Caco-2 (cell line): Measurements from ENCODE around the gene TMEM229B. TPM values are rescaled to one million over a fixed set of nuclear protein-coding genes. Genes with fewer than 3 reads are reported as not detected.

Experiments
- BruUV-seq: library from RNA; stranded (reverse); fragments of 400-500 nt; replicated peaks from 2 replicates; lab custom pipeline; 2021; lab: Mats Ljungman, UMichigan
- CTCF ChIA-PET: fragments of 300-600 bp; sonication (Branson Sonifier 250); formaldehyde crosslinking; loops from one replicate; lab custom pipeline; 2022; ENCODE audit warnings: antibody characterized with exemption; lab: Charles Lee
- POLR2A ChIA-PET: fragments of 300-600 bp; sonication (Branson Sonifier 250); formaldehyde crosslinking; loops from one replicate; lab custom pipeline; 2022; ENCODE audit warnings: antibody characterized with exemption; lab: Charles Lee
- DNase-seq, 2 experiments: peaks; one replicate each; pipeline versions ENCODE4 v3.0.0 to v3.0.0-alpha.2; 2020 to 2022
- H3K27me3 ChIP-seq: replicated peaks from 2 replicates; pipeline ENCODE4 v1.6.0; 2011; ENCODE audit warnings: low read length; ENCODE audit not compliant: control insufficient read depth, insufficient read depth
- H3K36me3 ChIP-seq: 2 replicates; pipeline ENCODE4 v1.5.1; 2011; ENCODE audit warnings: low read length; ENCODE audit not compliant: control insufficient read depth, insufficient read depth
- H3K4me1 ChIP-seq: fragments of 250-450 bp; sonication (Bioruptor Pico); 2 replicates; pipeline ENCODE4 v1.5.1; 2020; ENCODE audit warnings: mild to moderate bottlenecking
- H3K4me3 ChIP-seq: 2 replicates; pipeline ENCODE4 v1.5.1; 2011; ENCODE audit warnings: low read depth, mild to moderate bottlenecking, control low read depth, low read length
- H3K9me3 ChIP-seq: fragments of 250-450 bp; sonication (Bioruptor Pico); 2 replicates; pipeline ENCODE4 v1.5.1; 2020; ENCODE audit warnings: mild to moderate bottlenecking, moderate library complexity
- H3K27ac Mint-ChIP-seq: one replicate; pipeline ENCODE4 v1.8.0; 2022; ENCODE audit warnings: mixed read lengths; ENCODE audit not compliant: unreplicated experiment
- H3K27me3 Mint-ChIP-seq: one replicate; pipeline ENCODE4 v1.8.0; 2022; ENCODE audit warnings: mixed read lengths; ENCODE audit not compliant: insufficient read depth, unreplicated experiment
- H3K36me3 Mint-ChIP-seq: one replicate; pipeline ENCODE4 v1.8.0; 2022; ENCODE audit warnings: mild to moderate bottlenecking, mixed read lengths; ENCODE audit not compliant: insufficient read depth, unreplicated experiment
- H3K4me1 Mint-ChIP-seq: one replicate; pipeline ENCODE4 v1.8.0; 2022; ENCODE audit warnings: low read depth, mixed read lengths; ENCODE audit not compliant: unreplicated experiment
- H3K4me3 Mint-ChIP-seq: one replicate; pipeline ENCODE4 v1.8.0; 2022; ENCODE audit warnings: mild to moderate bottlenecking, moderate library complexity, mixed read lengths; ENCODE audit not compliant: unreplicated experiment
- H3K9me3 Mint-ChIP-seq: one replicate; pipeline ENCODE4 v1.8.0; 2022; ENCODE audit warnings: mixed read lengths; ENCODE audit not compliant: unreplicated experiment
- intact Hi-C: fragments of 100-400 bp; cut with micrococcal nuclease; formaldehyde crosslinking; loops from one replicate; pipeline ENCODE4 v1.10.0; 2022; ENCODE audit not compliant: unreplicated experiment
- total RNA-seq: library from RNA; stranded (reverse); gene quantifications from 2 replicates; pipeline ENCODE4 v1.2.3, GENCODE V29; 2022
- TF ChIP-seq, protein P1 (sequence below), 2 experiments: fragments of 200-600 bp in 1 of 2; IDR thresholded peaks; 1 replicate in 1 of 2; 2 replicates in 1 of 2; pipeline versions ENCODE4 v1.5.1 to v1.8.0; 2011 to 2022; ENCODE audit warnings: antibody characterized with exemption in 1 of 2, control low read depth in 1 of 2, inconsistent platforms in 1 of 2, low read depth in 1 of 2, low read length in 1 of 2, mild to moderate bottlenecking in 1 of 2, moderate library complexity in 1 of 2; ENCODE audit not compliant: insufficient read depth in 1 of 2, severe bottlenecking in 1 of 2, unreplicated experiment in 1 of 2

TMEM229B gene
- total RNA-seq, 1 experiment from 2014 or later = not detected

DNA sequence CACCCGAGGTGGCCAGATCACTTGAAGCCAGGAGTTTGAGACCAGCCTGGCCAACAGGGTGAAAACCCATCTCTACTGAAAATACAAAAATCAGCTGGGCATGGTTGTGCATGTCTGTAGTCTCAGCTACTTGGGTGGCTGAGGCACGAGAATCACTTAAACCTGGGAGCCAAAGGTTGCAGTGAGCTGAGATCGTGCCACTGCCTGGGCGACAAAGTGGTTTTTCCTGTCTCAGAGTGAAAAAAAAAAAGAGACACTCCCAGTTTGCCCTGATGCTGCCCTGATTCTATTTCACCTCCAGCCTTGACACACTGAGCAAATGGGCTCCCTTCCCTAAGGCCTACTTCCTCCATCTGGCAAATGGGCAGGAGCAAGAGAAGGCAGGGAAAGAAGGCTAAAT lies 48.0 kb downstream of the TMEM229B start:
- TF ChIP-seq, protein P1, sequence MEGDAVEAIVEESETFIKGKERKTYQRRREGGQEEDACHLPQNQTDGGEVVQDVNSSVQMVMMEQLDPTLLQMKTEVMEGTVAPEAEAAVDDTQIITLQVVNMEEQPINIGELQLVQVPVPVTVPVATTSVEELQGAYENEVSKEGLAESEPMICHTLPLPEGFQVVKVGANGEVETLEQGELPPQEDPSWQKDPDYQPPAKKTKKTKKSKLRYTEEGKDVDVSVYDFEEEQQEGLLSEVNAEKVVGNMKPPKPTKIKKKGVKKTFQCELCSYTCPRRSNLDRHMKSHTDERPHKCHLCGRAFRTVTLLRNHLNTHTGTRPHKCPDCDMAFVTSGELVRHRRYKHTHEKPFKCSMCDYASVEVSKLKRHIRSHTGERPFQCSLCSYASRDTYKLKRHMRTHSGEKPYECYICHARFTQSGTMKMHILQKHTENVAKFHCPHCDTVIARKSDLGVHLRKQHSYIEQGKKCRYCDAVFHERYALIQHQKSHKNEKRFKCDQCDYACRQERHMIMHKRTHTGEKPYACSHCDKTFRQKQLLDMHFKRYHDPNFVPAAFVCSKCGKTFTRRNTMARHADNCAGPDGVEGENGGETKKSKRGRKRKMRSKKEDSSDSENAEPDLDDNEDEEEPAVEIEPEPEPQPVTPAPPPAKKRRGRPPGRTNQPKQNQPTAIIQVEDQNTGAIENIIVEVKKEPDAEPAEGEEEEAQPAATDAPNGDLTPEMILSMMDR (IDR thresholded peaks at IDR 0.05; ENCODE audit: insufficient read depth in 1 of 2, low read depth in 1 of 2, low read length in 1 of 2, severe bottlenecking in 1 of 2, unreplicated experiment in 1 of 2) = no peak
- ChIA-PET CTCF (interaction anchor here (0.6 to 1.1 kb wide), 2 partner anchors 11 to 13 kb away, joined by 3 read pairs; no protein-coding TSS in a partner anchor), POLR2A (interaction anchor here (0.7 kb wide), 1 partner anchor 36 kb away, joined by 3 read pairs; no protein-coding TSS in a partner anchor)
- H3K9me3 Mint-ChIP-seq = no peaks in the 10 kb centered on the region
- BruUV-seq = no TSS peak
- peaks cover 33% of the 10 kb centered on the region for H3K4me1 Mint-ChIP-seq
- Histone ChIP-seq H3K27me3 (no peaks in the 10 kb centered on the region), H3K4me3 (no peak overlapping the region), H3K4me1 (peaks cover 44% of the 10 kb centered on the region), H3K9me3 (no peaks in the 10 kb centered on the region), H3K36me3 (no peaks in the 10 kb centered on the region)
- H3K36me3 Mint-ChIP-seq = no peaks in the 10 kb centered on the region
- H3K27me3 Mint-ChIP-seq = no peaks in the 10 kb centered on the region
- DNase-seq = no peak
- intact Hi-C loops = no loop called here
- H3K27ac Mint-ChIP-seq = no peak overlapping the region
- H3K4me3 Mint-ChIP-seq = no peak overlapping the region

DNA sequence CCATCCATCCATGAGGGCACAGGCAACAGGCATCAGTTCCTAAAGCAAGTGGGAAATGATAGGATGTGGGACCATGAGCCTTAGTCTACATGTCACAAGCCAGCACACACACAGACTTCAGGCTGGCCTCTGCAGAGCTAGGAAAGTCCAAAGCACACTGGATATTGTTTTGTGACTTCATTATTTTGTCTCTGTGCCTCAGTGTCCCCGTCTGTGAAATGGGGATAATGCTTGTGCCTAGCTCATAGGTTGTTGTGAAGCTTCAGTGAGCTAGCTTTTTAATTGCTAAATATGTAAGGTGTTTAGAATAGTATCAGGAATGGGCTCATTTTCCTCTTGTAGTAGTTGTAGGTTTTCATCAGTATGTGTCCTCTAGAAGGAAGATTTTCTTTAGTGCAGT lies 49.6 kb downstream of the TMEM229B start:
- no TSS peak for BruUV-seq
- Mint-ChIP-seq H3K9me3 (no peaks in the 10 kb centered on the region), H3K4me3 (no peak overlapping the region), H3K27me3 (no peaks in the 10 kb centered on the region), H3K36me3 (no peaks in the 10 kb centered on the region), H3K27ac (no peak overlapping the region), H3K4me1 (peaks cover 25% of the 10 kb centered on the region)
- no peaks in the 10 kb centered on the region for H3K9me3 ChIP-seq
- DNase-seq = no peak
- ChIA-PET POLR2A (no interaction called here), CTCF (interaction anchor here (1.2 kb wide), 1 partner anchor 12 kb away, joined by 4 read pairs; no protein-coding TSS in a partner anchor)
- TF ChIP-seq, protein P1 (IDR thresholded peaks at IDR 0.05; ENCODE audit: insufficient read depth in 1 of 2, low read depth in 1 of 2, low read length in 1 of 2, severe bottlenecking in 1 of 2, unreplicated experiment in 1 of 2) = no peak
- peaks cover 31% of the 10 kb centered on the region for H3K4me1 ChIP-seq
- intact Hi-C loops = no loop called here
- no peaks in the 10 kb centered on the region for H3K36me3 ChIP-seq
- no peak overlapping the region for H3K4me3 ChIP-seq
- H3K27me3 ChIP-seq = no peaks in the 10 kb centered on the region

DNA sequence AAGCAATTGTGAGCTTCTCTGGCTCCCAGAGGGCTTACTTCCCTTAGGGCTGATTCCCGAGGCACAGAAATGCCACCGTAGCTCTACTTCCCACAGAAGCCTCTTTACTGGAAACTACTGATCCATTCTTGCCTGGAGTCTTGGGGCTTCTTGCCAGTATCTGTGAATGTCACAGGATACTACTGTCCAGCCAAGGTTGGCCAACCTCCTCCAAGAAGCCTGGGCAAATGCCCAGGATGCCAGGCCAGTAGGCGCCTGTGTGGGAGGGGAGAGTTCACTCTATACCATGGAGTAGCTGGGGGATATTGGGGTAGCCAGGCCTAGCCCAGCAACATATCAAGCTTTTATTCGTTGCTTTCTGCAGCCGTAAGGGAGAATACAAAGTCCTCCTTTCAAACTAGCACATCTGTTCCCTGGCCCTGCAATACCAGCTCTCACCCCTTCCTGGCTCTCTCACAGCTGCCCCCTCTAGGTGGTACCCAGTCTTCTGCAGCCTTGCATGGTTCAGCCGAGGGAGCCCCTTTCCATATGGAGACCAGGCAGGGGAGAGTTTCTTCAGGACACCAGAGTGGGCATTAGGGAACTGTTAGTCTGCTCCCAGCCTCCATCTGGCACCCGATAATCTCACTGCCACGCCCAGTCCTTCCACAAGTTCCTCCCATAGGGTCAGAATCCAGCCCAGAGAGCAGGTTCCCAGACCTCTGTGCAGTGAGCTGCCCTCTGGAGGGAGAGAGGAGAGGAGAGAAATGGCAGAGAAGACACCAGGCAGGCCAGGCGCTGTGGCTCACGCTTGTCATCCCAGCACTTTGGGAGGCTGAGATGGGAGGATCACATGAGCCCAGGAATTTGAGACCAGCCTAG lies 52.3 kb downstream of the TMEM229B start:
- H3K27ac Mint-ChIP-seq = no peak overlapping the region
- no peak for DNase-seq
- no peaks in the 10 kb centered on the region for H3K9me3 ChIP-seq
- no peaks in the 10 kb centered on the region for H3K27me3 ChIP-seq
- H3K9me3 Mint-ChIP-seq = no peaks in the 10 kb centered on the region
- H3K27me3 Mint-ChIP-seq = no peaks in the 10 kb centered on the region
- H3K4me3 Mint-ChIP-seq = no peak overlapping the region
- peaks cover 9% of the 10 kb centered on the region for H3K4me1 Mint-ChIP-seq
- ChIA-PET POLR2A (no interaction called here), CTCF (interaction anchor here (0.5 kb wide), 1 partner anchor 208 kb away, joined by 3 read pairs; no protein-coding TSS in a partner anchor)
- TF ChIP-seq, protein P1 (IDR thresholded peaks at IDR 0.05; ENCODE audit: insufficient read depth in 1 of 2, low read depth in 1 of 2, low read length in 1 of 2, severe bottlenecking in 1 of 2, unreplicated experiment in 1 of 2) = no peak
- intact Hi-C loops = no loop called here
- no peaks in the 10 kb centered on the region for H3K36me3 Mint-ChIP-seq
- no peak overlapping the region for H3K4me3 ChIP-seq
- no peaks in the 10 kb centered on the region for H3K36me3 ChIP-seq
- peaks cover 25% of the 10 kb centered on the region for H3K4me1 ChIP-seq
- BruUV-seq = no TSS peak
